ENCODE measurements around the gene CARMIL1. TPM values are rescaled to one million over a fixed set of nuclear protein-coding genes. Genes with fewer than 3 reads are reported as not detected.
A peak's percentile ranks its signal among the peaks of the same experiment; 100 is the strongest.

Gene CARMIL1
- total RNA-seq, 1 donor from 2014 or later = 86.3 TPM

DNA sequence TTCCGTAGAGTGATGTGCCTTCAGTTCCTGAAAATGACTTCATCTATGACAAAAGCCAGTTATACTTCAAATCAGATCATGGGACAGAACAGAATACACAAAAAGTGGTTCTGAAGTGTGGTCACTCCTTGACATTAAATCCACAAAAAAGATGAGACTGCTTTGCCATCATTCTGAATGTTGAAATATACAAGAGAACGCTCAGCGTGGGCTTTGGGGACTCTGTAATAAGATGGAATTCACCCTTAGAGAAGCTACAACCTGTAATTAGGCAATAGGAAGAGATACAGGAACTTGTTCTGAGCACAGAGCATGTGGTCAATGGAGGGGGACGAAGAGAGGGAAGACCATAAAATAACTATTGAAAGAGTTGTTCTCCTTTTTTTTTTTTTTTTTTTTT is 184.3 kb downstream of the CARMIL1 start:
- Mint-ChIP-seq H3K27ac (peak overlapping the region; percentile 56), H3K4me1 (ENCODE audit: low read depth) (peaks cover 3% of the 10 kb centered on the region), H3K9me3 (ENCODE audit: low read depth) (no peaks in the 10 kb centered on the region), H3K36me3 (ENCODE audit: insufficient read depth) (peaks cover 21% of the 10 kb centered on the region), H3K27me3 (no peaks in the 10 kb centered on the region), H3K4me3 (ENCODE audit: low read depth) (no peak overlapping the region)
- no peak for DNase-seq (ENCODE audit: low spot score, unreplicated experiment)
- TF ChIP-seq, protein P1, sequence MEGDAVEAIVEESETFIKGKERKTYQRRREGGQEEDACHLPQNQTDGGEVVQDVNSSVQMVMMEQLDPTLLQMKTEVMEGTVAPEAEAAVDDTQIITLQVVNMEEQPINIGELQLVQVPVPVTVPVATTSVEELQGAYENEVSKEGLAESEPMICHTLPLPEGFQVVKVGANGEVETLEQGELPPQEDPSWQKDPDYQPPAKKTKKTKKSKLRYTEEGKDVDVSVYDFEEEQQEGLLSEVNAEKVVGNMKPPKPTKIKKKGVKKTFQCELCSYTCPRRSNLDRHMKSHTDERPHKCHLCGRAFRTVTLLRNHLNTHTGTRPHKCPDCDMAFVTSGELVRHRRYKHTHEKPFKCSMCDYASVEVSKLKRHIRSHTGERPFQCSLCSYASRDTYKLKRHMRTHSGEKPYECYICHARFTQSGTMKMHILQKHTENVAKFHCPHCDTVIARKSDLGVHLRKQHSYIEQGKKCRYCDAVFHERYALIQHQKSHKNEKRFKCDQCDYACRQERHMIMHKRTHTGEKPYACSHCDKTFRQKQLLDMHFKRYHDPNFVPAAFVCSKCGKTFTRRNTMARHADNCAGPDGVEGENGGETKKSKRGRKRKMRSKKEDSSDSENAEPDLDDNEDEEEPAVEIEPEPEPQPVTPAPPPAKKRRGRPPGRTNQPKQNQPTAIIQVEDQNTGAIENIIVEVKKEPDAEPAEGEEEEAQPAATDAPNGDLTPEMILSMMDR (IDR thresholded peaks at IDR 0.05; ENCODE audit: unreplicated experiment) = no peak

DNA sequence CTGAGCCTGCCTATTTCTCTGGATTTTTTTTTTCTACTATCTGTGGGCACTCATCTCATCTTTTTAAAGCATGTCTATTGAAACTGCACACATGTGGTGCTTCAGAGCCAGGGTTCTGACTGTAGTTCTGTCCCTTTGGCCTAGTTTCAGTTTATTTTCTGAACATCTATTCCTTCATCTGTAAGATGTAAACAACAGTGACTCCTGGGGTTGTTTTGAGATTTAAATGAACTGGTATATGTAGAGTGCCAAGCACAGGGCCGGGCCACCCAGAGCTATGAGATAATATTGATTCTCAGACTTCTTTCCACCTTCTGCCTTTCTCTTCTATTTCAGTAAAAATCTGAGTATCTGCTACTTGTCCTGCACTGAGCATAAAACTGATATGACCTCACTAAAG is 185.1 kb downstream of the CARMIL1 start:
- H3K27ac Mint-ChIP-seq = no peak overlapping the region
- H3K36me3 Mint-ChIP-seq (ENCODE audit: insufficient read depth) = peaks cover 21% of the 10 kb centered on the region
- DNase-seq (ENCODE audit: low spot score, unreplicated experiment) = no peak
- peaks cover 3% of the 10 kb centered on the region for H3K4me1 Mint-ChIP-seq (ENCODE audit: low read depth)
- no peaks in the 10 kb centered on the region for H3K27me3 Mint-ChIP-seq
- TF ChIP-seq, protein P1 (IDR thresholded peaks at IDR 0.05; ENCODE audit: unreplicated experiment) = no peak
- no peak overlapping the region for H3K4me3 Mint-ChIP-seq (ENCODE audit: low read depth)
- H3K9me3 Mint-ChIP-seq (ENCODE audit: low read depth) = no peaks in the 10 kb centered on the region

DNA sequence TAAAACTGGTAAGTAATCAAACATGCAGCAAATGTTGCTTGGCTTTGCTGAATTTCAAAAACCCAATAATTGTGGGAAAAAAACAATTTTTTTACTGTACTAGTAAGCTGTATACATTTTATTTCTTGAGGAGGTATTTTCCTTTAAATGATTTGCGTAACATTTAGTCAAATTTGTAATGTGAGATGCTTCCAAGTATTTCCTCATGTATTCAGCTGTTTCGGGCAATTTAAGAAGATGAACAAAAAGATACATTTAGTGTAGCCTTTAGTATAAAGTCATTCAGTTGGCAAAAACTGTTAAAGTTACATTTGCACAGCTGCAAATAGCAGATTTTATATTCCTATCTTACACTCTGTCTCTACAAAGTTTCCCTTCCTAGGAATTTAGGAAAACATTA is 186.8 kb downstream of the CARMIL1 start:
- H3K36me3 Mint-ChIP-seq (ENCODE audit: insufficient read depth) = peaks cover 18% of the 10 kb centered on the region
- H3K27me3 Mint-ChIP-seq = no peaks in the 10 kb centered on the region
- H3K27ac Mint-ChIP-seq = no peak overlapping the region
- no peak overlapping the region for H3K4me3 Mint-ChIP-seq (ENCODE audit: low read depth)
- H3K4me1 Mint-ChIP-seq (ENCODE audit: low read depth) = peaks cover 3% of the 10 kb centered on the region
- TF ChIP-seq, protein P1 (IDR thresholded peaks at IDR 0.05; ENCODE audit: unreplicated experiment) = no peak
- no peaks in the 10 kb centered on the region for H3K9me3 Mint-ChIP-seq (ENCODE audit: low read depth)
- no peak for DNase-seq (ENCODE audit: low spot score, unreplicated experiment)

DNA sequence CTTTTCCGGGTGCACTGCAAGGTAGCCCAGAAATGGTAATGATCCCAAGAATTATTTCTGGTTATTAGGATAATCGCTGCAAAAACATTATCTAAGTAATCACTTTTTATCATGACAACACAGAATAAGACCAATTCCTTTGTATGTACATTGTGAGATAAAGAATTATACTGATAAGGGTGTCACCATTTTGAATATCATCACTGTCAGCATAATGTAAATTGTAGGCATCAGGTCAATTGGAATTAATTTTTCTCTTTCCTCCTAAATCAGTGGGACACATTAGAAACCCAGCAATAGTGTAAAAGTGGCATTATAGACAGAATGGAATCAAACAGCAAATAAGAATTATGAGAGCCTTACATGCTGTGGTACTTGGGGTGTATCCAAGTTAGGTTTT is 189.7 kb downstream of the CARMIL1 start:
- H3K4me3 Mint-ChIP-seq (ENCODE audit: low read depth) = no peak overlapping the region

DNA sequence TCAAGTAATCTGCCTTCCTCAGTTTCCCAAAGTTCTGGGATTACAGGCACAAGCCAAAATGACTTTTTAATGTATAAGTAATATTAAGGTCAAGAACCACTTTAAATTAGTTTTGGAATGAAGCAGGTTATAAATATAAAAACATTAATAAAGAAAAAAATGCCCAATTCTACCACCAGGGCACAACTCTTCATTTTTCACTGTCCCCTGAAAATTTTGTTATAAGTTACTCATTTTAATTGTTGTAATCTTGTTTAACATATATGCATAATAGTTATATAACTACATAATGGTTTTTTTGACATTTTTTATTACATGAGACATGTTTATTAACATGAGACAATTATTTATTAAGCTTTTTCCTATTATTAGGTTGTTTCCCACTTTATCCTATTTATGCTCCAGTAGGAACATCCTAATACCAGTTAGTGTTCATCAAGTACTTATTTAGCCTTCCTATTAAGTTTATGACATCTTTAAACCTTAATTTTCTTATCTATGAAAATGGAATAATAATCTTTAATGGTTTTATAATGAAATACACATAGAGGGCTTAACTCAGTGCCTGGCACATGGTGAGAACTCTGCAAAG is 190.7 kb downstream of the CARMIL1 start:
- Mint-ChIP-seq H3K9me3 (ENCODE audit: low read depth) (no peaks in the 10 kb centered on the region), H3K27me3 (no peaks in the 10 kb centered on the region), H3K4me3 (ENCODE audit: low read depth) (no peak overlapping the region), H3K4me1 (ENCODE audit: low read depth) (peaks cover 3% of the 10 kb centered on the region), H3K36me3 (ENCODE audit: insufficient read depth) (peaks cover 27% of the 10 kb centered on the region), H3K27ac (no peak overlapping the region)
- no peak for DNase-seq (ENCODE audit: low spot score, unreplicated experiment)
- TF ChIP-seq, protein P1 (IDR thresholded peaks at IDR 0.05; ENCODE audit: unreplicated experiment) = peak; percentile 50

More for the DNA sequence above, 189.7 kb downstream of the CARMIL1 start:
- TF ChIP-seq, protein P1 (IDR thresholded peaks at IDR 0.05; ENCODE audit: unreplicated experiment) = no peak
- no peak for DNase-seq (ENCODE audit: low spot score, unreplicated experiment)
- H3K36me3 Mint-ChIP-seq (ENCODE audit: insufficient read depth) = peaks cover 21% of the 10 kb centered on the region
- no peaks in the 10 kb centered on the region for H3K9me3 Mint-ChIP-seq (ENCODE audit: low read depth)
- H3K27ac Mint-ChIP-seq = no peak overlapping the region
- H3K4me1 Mint-ChIP-seq (ENCODE audit: low read depth) = peaks cover 3% of the 10 kb centered on the region
- H3K27me3 Mint-ChIP-seq = no peaks in the 10 kb centered on the region

All from progenitor cell of endocrine pancreas (in vitro differentiated cells).